Lower lobe of right lung (tissue), 2 donors: ENCODE results near the gene PAQR5. TPM values are rescaled to one million over a fixed set of nuclear protein-coding genes. Genes with fewer than 3 reads are reported as not detected.

Source experiments
- ATAC-seq, 2 donors: fragments of 200-7000 bp; cut with Tn5 transposase; one replicate each; pipeline ENCODE4 v1.9.1; 2020 to 2022; ENCODE audit warnings: mild to moderate bottlenecking in 2 of 2, moderate library complexity in 2 of 2
- DNase-seq: peaks from one replicate; pipeline ENCODE4 v3.0.0-alpha.2; 2020
- H3K27ac ChIP-seq: fragments of 200-600 bp; one replicate; pipeline ENCODE4 v1.8.0; 2022
- H3K27me3 ChIP-seq: fragments of 200-600 bp; one replicate; pipeline ENCODE4 v1.8.0; 2022; ENCODE audit warnings: low read depth
- H3K36me3 ChIP-seq: fragments of 200-600 bp; one replicate; pipeline ENCODE4 v1.8.0; 2022; ENCODE audit warnings: mild to moderate bottlenecking
- H3K4me1 ChIP-seq: fragments of 200-600 bp; one replicate; pipeline ENCODE4 v1.8.0; 2022
- H3K4me3 ChIP-seq: fragments of 200-600 bp; one replicate; pipeline ENCODE4 v1.8.0; 2022; ENCODE audit warnings: mild to moderate bottlenecking
- H3K9me3 ChIP-seq: fragments of 200-600 bp; one replicate; pipeline ENCODE4 v1.8.0; 2022
- CTCF ChIP-seq: fragments of 200-600 bp; IDR thresholded peaks from one replicate; pipeline ENCODE4 v1.8.0; 2022; ENCODE audit warnings: antibody characterized with exemption, mild to moderate bottlenecking
- intact Hi-C: fragments of 100-400 bp; cut with DNase I; formaldehyde crosslinking; loops from one replicate; pipeline ENCODE4 v1.11.0; 2022
- long read RNA-seq: library from polyadenylated mRNA; unstranded; transcript quantifications from one replicate; pipeline ENCODE4 v2.0.0, GENCODE V29; 2021
- total RNA-seq: library from RNA; stranded (reverse); fragmentation: NEBNext Ultra II Directional; extraction: Animal tissue kit (Norgen Biotek cat#: 25700); gene quantifications from one replicate; pipeline ENCODE4 v1.2.1, GENCODE V29; 2021
- donor health status: DM: no; HTN: yes; CAD: no; lungs with severe emphysema.

The PAQR5 gene
- 30.6 TPM for total RNA-seq
- long read RNA-seq, full-length matches to known transcripts = 1 of 27 reads
- long read RNA-seq, partial matches to known transcripts = 10 of 27 reads
- long read RNA-seq, other reads (novel, unspliced or antisense) = 16 of 27 reads

- no peaks in the 10 kb centered on the region for H3K36me3 ChIP-seq
- DNase-seq (peak; percentile 81), ATAC-seq (peak; percentile 95 to 96)
- intact Hi-C loops = no loop called here
- peak within 1 kb of the TSS; percentile 68 for H3K4me3 ChIP-seq
- no peak for TF ChIP-seq CTCF
- H3K27ac ChIP-seq = peak within 1 kb of the TSS; percentile 72
- H3K9me3 ChIP-seq = no peaks in the 10 kb centered on the region
- peaks cover 13% of the 10 kb centered on the region for H3K4me1 ChIP-seq
- H3K27me3 ChIP-seq = no peaks in the 10 kb centered on the region
Measured at GRCh38 chr15:69298697-69299441, at the start of gene PAQR5. Gene PAQR5, plus strand, starts transcription at chr15:69298912. Its CDS starts 61,169 bp downstream, at chr15:69360081.

GRCh38 chr15:69253156-69253555, 45.6 kb upstream of the PAQR5 start:
- ATAC-seq = peak in 1 of 2 donors; percentile 28

GRCh38 chr15:69265347-69265955, 33.3 kb upstream of the PAQR5 start:
- intact Hi-C loops = no loop called here
- no peak for DNase-seq
- no peak for ATAC-seq

More at GRCh38 chr15:69253156-69253555, 45.6 kb upstream of the PAQR5 start:
- H3K4me3 ChIP-seq = no peak overlapping the region
- TF ChIP-seq CTCF = no peak
- H3K4me1 ChIP-seq = no peaks in the 10 kb centered on the region
- peaks cover 10% of the 10 kb centered on the region for H3K36me3 ChIP-seq
- no peaks in the 10 kb centered on the region for H3K9me3 ChIP-seq
- H3K27ac ChIP-seq = no peak overlapping the region
- intact Hi-C loops = no loop called here
- H3K27me3 ChIP-seq = no peaks in the 10 kb centered on the region
- DNase-seq = no peak

GRCh38 chr15:69271217-69271616, 27.5 kb upstream of the PAQR5 start:
- H3K4me1 ChIP-seq = no peaks in the 10 kb centered on the region
- no peak overlapping the region for H3K4me3 ChIP-seq
- no peaks in the 10 kb centered on the region for H3K9me3 ChIP-seq
- intact Hi-C loops = no loop called here
- peaks cover 8% of the 10 kb centered on the region for H3K36me3 ChIP-seq
- H3K27me3 ChIP-seq = no peaks in the 10 kb centered on the region
- no peak for TF ChIP-seq CTCF
- ATAC-seq = no peak
- DNase-seq = no peak
- no peak overlapping the region for H3K27ac ChIP-seq

More at GRCh38 chr15:69265347-69265955, 33.3 kb upstream of the PAQR5 start:
- Histone ChIP-seq H3K4me3 (no peak overlapping the region), H3K27me3 (no peaks in the 10 kb centered on the region), H3K27ac (no peak overlapping the region), H3K9me3 (no peaks in the 10 kb centered on the region), H3K36me3 (peaks cover 24% of the 10 kb centered on the region), H3K4me1 (no peaks in the 10 kb centered on the region)
- TF ChIP-seq CTCF = peak; percentile 59

- H3K4me3 ChIP-seq = no peak overlapping the region
- peaks cover 8% of the 10 kb centered on the region for H3K36me3 ChIP-seq
- ATAC-seq (no peak), DNase-seq (no peak)
- intact Hi-C loops = no loop called here
- TF ChIP-seq CTCF = no peak
- H3K4me1 ChIP-seq = no peaks in the 10 kb centered on the region
- H3K27me3 ChIP-seq = no peaks in the 10 kb centered on the region
- no peaks in the 10 kb centered on the region for H3K9me3 ChIP-seq
- H3K27ac ChIP-seq = no peak overlapping the region
Measured at GRCh38 chr15:69272139-69272538, 26.6 kb upstream of the PAQR5 start.
